Liver (tissue), 9 donors: ENCODE data around the gene BRD4. TPM values are rescaled to one million over a fixed set of nuclear protein-coding genes. Genes with fewer than 3 reads are reported as not detected.
A peak's percentile ranks its signal among the peaks of the same experiment; 100 is the strongest.
"Not testable (repeated sequence)": the region's sequence is repeated elsewhere in the genome, so short reads cannot be mapped to it uniquely, and the experiment has no call there.

Experiments
- DNase-seq: peaks from one replicate; pipeline ENCODE4 v3.0.0-alpha.2; 2017; ENCODE audit warnings: low spot score
- H3K27ac ChIP-seq, 2 donors: one replicate each; pipeline ENCODE4 v1.7.0; 2013; ENCODE audit warnings: inconsistent platforms in 2 of 2, low read length in 2 of 2, control low read depth in 1 of 2, low read depth in 1 of 2, mild to moderate bottlenecking in 1 of 2
- H3K27me3 ChIP-seq, 4 donors: one replicate each; pipeline versions ENCODE4 v1.6.1 to v1.7.0; 2013; ENCODE audit warnings: low read length in 3 of 4, inconsistent platforms in 1 of 4, mild to moderate bottlenecking in 1 of 4, moderate library complexity in 1 of 4; ENCODE audit not compliant: control insufficient read depth in 4 of 4, insufficient read depth in 4 of 4
- H3K36me3 ChIP-seq, 4 donors: one replicate each; pipeline versions ENCODE4 v1.6.1 to v1.7.0; 2013; ENCODE audit warnings: low read length in 3 of 4, mild to moderate bottlenecking in 3 of 4, low read depth in 1 of 4, moderate library complexity in 1 of 4; ENCODE audit not compliant: control insufficient read depth in 4 of 4, insufficient read depth in 3 of 4
- H3K4me1 ChIP-seq, 4 donors: one replicate each; pipeline versions ENCODE4 v1.6.1 to v1.7.0; 2013; ENCODE audit warnings: low read length in 3 of 4, mild to moderate bottlenecking in 3 of 4, moderate library complexity in 1 of 4; ENCODE audit not compliant: control insufficient read depth in 4 of 4, insufficient read depth in 4 of 4
- H3K4me3 ChIP-seq, 3 donors: one replicate each; pipeline versions ENCODE4 v1.6.1 to v1.7.0; 2013; ENCODE audit warnings: low read length in 3 of 3, control low read depth in 1 of 3, low read depth in 1 of 3, mild to moderate bottlenecking in 1 of 3
- H3K9ac ChIP-seq, 2 donors: one replicate each; pipeline ENCODE4 v1.7.0; 2013; ENCODE audit warnings: low read length in 2 of 2, mild to moderate bottlenecking in 2 of 2, moderate library complexity in 2 of 2, control low read depth in 1 of 2, low read depth in 1 of 2
- H3K9me3 ChIP-seq, 4 donors: one replicate each; pipeline versions ENCODE4 v1.6.1 to v1.7.0; 2013; ENCODE audit warnings: low read length in 3 of 4; ENCODE audit not compliant: control insufficient read depth in 4 of 4
- EGR1 ChIP-seq, 2 donors: IDR thresholded peaks; 2 replicates each; pipeline ENCODE4 v1.6.1; 2016 to 2018; ENCODE audit warnings: antibody characterized with exemption in 2 of 2, low read depth in 2 of 2
- FOXA1 ChIP-seq: IDR thresholded peaks from 2 replicates; pipeline ENCODE4 v1.6.1; 2016; ENCODE audit warnings: antibody characterized with exemption
- GABPA ChIP-seq, 2 donors: IDR thresholded peaks in 1 of 2; conservative IDR thresholded peaks in 1 of 2; 2 replicates each; pipeline ENCODE4 v1.6.1; 2016; ENCODE audit warnings: antibody characterized with exemption in 2 of 2, mild to moderate bottlenecking in 1 of 2, moderate library complexity in 1 of 2
- HNF4A ChIP-seq, 2 donors: conservative IDR thresholded peaks; 2 replicates each; pipeline ENCODE4 v1.6.1; 2016; ENCODE audit warnings: antibody characterized with exemption in 2 of 2, mild to moderate bottlenecking in 2 of 2
- MAX ChIP-seq: IDR thresholded peaks from 2 replicates; pipeline ENCODE4 v1.6.1; 2016; ENCODE audit warnings: antibody characterized with exemption
- NR2F2 ChIP-seq: IDR thresholded peaks from 2 replicates; pipeline ENCODE4 v1.6.1; 2016; ENCODE audit warnings: antibody characterized with exemption
- RAD21 ChIP-seq, 2 donors: IDR thresholded peaks; 2 replicates each; pipeline ENCODE4 v1.6.1; 2016; ENCODE audit warnings: antibody characterized with exemption in 2 of 2, mild to moderate bottlenecking in 2 of 2
- RXRA ChIP-seq, 2 donors: IDR thresholded peaks; 2 replicates each; pipeline ENCODE4 v1.6.1; 2017 to 2018; ENCODE audit warnings: antibody characterized with exemption in 2 of 2, mild to moderate bottlenecking in 1 of 2
- YY1 ChIP-seq: IDR thresholded peaks from 2 replicates; pipeline ENCODE4 v1.6.1; 2016; ENCODE audit warnings: antibody characterized with exemption, mild to moderate bottlenecking
- WGBS: extraction: QIAGEN DNeasy Blood & Tissue Kit; methylation state at CpG from one replicate; pipeline ENCODE4 v1.1.7; 2013; 5-methylcytosine and 5-hydroxymethylcytosine counted together
- polyA plus RNA-seq, 2 donors: library from polyadenylated mRNA; stranded (reverse) in 1 of 2; unstranded in 1 of 2; fragments of 200-250 nt in 1 of 2; fragments of >200 nt in 1 of 2; fragmentation: Nextera tagmentation in 1 of 2; extraction: Ambion mirVana in 1 of 2; gene quantifications; one replicate each; pipeline versions ENCODE4 v1.2.1 to v1.2.3, GENCODE V29; 2013 to 2015
- total RNA-seq, 2 donors: library from RNA; depleted of rRNA; stranded (reverse); fragments of >200 nt; gene quantifications; one replicate each; pipeline ENCODE4 v1.2.3, GENCODE V29; 2014
- TF ChIP-seq, protein P1 (sequence below): fragments of 150-350 bp; IDR thresholded peaks from 2 replicates; pipeline ENCODE4 v1.5.1; 2017; ENCODE audit warnings: improper control_type of control experiment, low read depth, low read length; ENCODE audit not compliant: missing input control
- TF ChIP-seq, protein P2 (sequence below): IDR thresholded peaks from 2 replicates; pipeline ENCODE4 v1.6.1; 2016; ENCODE audit warnings: antibody characterized with exemption, mild to moderate bottlenecking
- donor health status: healthy.
- donor health status: healthy.
- donor health status: healthy.
- donor health status: healthy.
- donor health status: healthy.

The BRD4 gene
- total and polyA plus RNA-seq, 4 donors = 13.6 to 25.8 (median 20.5) TPM

- TF ChIP-seq MAX (no peak), HNF4A (conservative IDR thresholded peaks at IDR 0.05) (no peak), YY1 (no peak)
- TF ChIP-seq, protein P1, sequence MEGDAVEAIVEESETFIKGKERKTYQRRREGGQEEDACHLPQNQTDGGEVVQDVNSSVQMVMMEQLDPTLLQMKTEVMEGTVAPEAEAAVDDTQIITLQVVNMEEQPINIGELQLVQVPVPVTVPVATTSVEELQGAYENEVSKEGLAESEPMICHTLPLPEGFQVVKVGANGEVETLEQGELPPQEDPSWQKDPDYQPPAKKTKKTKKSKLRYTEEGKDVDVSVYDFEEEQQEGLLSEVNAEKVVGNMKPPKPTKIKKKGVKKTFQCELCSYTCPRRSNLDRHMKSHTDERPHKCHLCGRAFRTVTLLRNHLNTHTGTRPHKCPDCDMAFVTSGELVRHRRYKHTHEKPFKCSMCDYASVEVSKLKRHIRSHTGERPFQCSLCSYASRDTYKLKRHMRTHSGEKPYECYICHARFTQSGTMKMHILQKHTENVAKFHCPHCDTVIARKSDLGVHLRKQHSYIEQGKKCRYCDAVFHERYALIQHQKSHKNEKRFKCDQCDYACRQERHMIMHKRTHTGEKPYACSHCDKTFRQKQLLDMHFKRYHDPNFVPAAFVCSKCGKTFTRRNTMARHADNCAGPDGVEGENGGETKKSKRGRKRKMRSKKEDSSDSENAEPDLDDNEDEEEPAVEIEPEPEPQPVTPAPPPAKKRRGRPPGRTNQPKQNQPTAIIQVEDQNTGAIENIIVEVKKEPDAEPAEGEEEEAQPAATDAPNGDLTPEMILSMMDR = no peak
Observed at GRCh38 chr19:15337202-15337601, 4.9 kb upstream of the BRD4 start (continued).

- not testable (repeated sequence) for H3K27ac ChIP-seq, H3K9me3 ChIP-seq, H3K27me3 ChIP-seq, H3K36me3 ChIP-seq, H3K4me1 ChIP-seq, H3K9ac ChIP-seq, H3K4me3 ChIP-seq, DNase-seq
- WGBS = 88% methylated on average over 7 of the region's 7 CpGs
Observed at GRCh38 chr19:15335992-15336391, 3.7 kb upstream of the BRD4 start.

GRCh38 chr19:15331419-15332310 is 674 bp downstream of the BRD4 start:
- no peaks in the 10 kb centered on the region for H3K9me3 ChIP-seq
- no peaks in the 10 kb centered on the region for H3K27me3 ChIP-seq
- WGBS = under 1% methylated on average over 122 of the region's 122 CpGs
- peak overlapping the region; percentile 80 to 99 (median 99) for H3K4me3 ChIP-seq
- H3K4me1 ChIP-seq = peaks cover 7 to 34% (median 34%) of the 10 kb centered on the region in 4 donors
- no peaks in the 10 kb centered on the region for H3K36me3 ChIP-seq
- TF ChIP-seq EGR1 (IDR thresholded peaks at IDR 0.05; ENCODE audit: low read depth in 2 of 2) = peak in 1 of 2 donors; percentile 11
- no peak for TF ChIP-seq YY1
- peak overlapping the region; percentile 87 to 88 for H3K9ac ChIP-seq
- peak overlapping the region; percentile 91 to 98 for H3K27ac ChIP-seq
- peak; percentile 59 for DNase-seq

DNA sequence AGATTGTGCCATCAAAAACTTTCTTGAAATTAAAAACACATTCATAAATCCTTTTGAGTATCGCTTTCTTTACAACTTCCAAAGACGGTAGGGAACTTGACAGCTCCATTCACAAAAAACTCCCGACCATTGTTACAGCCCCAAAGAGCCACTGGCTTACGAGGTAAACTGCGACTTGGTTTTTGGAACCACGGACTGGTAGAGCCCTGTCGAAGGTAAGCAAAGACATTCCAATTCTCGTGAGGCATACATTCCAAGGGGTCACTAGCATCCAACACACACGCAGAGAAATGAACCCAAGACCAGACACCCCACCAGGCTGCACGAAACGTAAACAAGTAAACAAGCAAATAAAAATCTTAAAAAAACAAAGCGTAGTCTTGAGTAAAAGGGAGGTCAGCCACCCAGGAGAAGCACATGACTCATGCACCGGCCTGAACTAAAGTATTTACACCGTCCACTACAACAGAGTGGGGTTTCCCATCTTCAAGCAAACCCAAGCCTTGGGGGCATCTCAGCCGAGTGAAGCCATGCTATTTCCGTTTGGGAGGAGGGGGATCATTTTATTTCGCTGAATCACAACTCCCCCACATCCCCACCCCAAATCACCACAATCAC is 1.4 kb downstream of the BRD4 start:
- no peaks in the 10 kb centered on the region for H3K36me3 ChIP-seq
- 4% methylated on average over 17 of the region's 17 CpGs for WGBS
- peaks cover 7 to 41% (median 38%) of the 10 kb centered on the region in 4 donors for H3K4me1 ChIP-seq
- TF ChIP-seq, protein P2, sequence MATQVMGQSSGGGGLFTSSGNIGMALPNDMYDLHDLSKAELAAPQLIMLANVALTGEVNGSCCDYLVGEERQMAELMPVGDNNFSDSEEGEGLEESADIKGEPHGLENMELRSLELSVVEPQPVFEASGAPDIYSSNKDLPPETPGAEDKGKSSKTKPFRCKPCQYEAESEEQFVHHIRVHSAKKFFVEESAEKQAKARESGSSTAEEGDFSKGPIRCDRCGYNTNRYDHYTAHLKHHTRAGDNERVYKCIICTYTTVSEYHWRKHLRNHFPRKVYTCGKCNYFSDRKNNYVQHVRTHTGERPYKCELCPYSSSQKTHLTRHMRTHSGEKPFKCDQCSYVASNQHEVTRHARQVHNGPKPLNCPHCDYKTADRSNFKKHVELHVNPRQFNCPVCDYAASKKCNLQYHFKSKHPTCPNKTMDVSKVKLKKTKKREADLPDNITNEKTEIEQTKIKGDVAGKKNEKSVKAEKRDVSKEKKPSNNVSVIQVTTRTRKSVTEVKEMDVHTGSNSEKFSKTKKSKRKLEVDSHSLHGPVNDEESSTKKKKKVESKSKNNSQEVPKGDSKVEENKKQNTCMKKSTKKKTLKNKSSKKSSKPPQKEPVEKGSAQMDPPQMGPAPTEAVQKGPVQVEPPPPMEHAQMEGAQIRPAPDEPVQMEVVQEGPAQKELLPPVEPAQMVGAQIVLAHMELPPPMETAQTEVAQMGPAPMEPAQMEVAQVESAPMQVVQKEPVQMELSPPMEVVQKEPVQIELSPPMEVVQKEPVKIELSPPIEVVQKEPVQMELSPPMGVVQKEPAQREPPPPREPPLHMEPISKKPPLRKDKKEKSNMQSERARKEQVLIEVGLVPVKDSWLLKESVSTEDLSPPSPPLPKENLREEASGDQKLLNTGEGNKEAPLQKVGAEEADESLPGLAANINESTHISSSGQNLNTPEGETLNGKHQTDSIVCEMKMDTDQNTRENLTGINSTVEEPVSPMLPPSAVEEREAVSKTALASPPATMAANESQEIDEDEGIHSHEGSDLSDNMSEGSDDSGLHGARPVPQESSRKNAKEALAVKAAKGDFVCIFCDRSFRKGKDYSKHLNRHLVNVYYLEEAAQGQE = no peak
- TF ChIP-seq GABPA (IDR thresholded peaks at IDR 0.05 in 1 of 2, conservative IDR thresholded peaks at IDR 0.05 in 1 of 2) (no peak), RXRA (IDR thresholded peaks at IDR 0.05) (peak in 1 of 2 donors; percentile 50), NR2F2 (no peak), RAD21 (IDR thresholded peaks at IDR 0.05) (no peak), YY1 (peak; percentile 20), FOXA1 (no peak)
- peak overlapping the region; percentile 91 to 98 for H3K27ac ChIP-seq
- DNase-seq = no peak
- H3K9ac ChIP-seq = peak overlapping the region; percentile 87 to 88
- H3K9me3 ChIP-seq = no peaks in the 10 kb centered on the region
- H3K4me3 ChIP-seq = peak overlapping the region; percentile 80 to 99 (median 99)
- no peaks in the 10 kb centered on the region for H3K27me3 ChIP-seq
